Activated CD4-positive, CD25-positive, alpha-beta regulatory T cell (primary cell): ENCODE measurements around the gene ELOA2.
"Not testable (repeated sequence)": the region's sequence is repeated elsewhere in the genome, so short reads cannot be mapped to it uniquely, and the experiment has no call there.

Source experiments
- DNase-seq, 4 experiments: peaks; one replicate each; lab custom pipeline; 2025; lab: John Stamatoyannopoulos, UW

Gene ELOA2

DNA sequence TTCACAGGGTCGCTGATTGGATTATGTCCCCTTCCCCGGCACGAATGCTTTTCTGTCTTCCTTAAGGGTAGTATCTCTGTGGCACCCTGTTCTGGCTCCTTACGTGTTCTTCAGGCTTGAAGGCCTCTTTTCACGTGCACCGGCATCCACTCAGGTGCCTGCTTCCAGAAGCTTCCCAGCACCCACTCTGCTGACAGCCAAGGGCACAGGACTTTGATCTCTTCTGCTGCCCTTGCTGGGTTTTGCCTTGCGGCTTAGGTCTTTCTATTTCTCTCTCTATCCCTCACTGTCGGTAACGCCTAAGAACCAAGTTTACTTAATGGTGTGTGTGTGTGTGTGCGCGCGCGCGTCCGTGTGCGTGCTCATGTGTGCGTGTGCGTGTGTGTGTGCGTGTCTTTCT lies 14.7 kb downstream of the ELOA2 start:
- not testable (repeated sequence) for DNase-seq

DNA sequence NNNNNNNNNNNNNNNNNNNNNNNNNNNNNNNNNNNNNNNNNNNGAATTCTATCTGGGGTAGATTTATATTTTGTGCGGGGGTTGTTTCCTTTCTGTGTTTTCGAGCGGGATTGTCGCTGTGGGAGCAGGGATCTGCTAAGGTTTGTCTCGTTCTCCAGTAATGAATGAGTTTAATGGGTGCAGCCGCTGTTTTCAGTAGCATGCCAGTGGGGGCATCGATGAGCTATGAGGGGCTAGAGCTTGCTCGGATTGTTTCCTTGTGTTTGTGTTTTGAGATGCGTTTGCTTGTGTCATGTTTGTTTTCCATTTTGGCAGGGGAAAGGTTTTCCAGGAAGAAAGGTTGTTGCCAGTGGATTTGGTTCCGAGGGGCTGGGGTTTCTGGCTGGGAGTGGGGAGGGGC lies 15.6 kb downstream of the ELOA2 start:
- DNase-seq = not testable (repeated sequence)
